Mesenchymal stem cell (in vitro differentiated cells and primary cell): ENCODE data around the gene SOX18.

Experiments used
- DNase-seq: peaks from one replicate; pipeline ENCODE4 v3.0.0-alpha.2; 2013
- H2AFZ ChIP-seq: one replicate; pipeline ENCODE4 v1.6.1; 2013; ENCODE audit warnings: low read depth, mild to moderate bottlenecking, control low read depth, inconsistent platforms, low read length, moderate library complexity
- H2AK5ac ChIP-seq: 2 replicates; pipeline ENCODE4 v1.6.1; 2013; ENCODE audit warnings: low read length, moderate library complexity, mild to moderate bottlenecking, inconsistent platforms; ENCODE audit not compliant: severe bottlenecking
- H2BK120ac ChIP-seq: one replicate; pipeline ENCODE4 v1.6.1; 2013; ENCODE audit warnings: low read depth, mild to moderate bottlenecking, inconsistent platforms, low read length, moderate library complexity
- H2BK12ac ChIP-seq, 2 experiments: one replicate each; pipeline ENCODE4 v1.6.1; 2013; ENCODE audit warnings: inconsistent platforms in 2 of 2, low read length in 2 of 2, mild to moderate bottlenecking in 2 of 2, moderate library complexity in 2 of 2, control low read depth in 1 of 2
- H2BK15ac ChIP-seq: one replicate; pipeline ENCODE4 v1.6.1; 2013; ENCODE audit warnings: mild to moderate bottlenecking, low read depth, inconsistent platforms; ENCODE audit not compliant: poor library complexity, severe bottlenecking
- H2BK5ac ChIP-seq: 2 replicates; pipeline ENCODE4 v1.6.1; 2013; ENCODE audit warnings: low read depth, mild to moderate bottlenecking, low read length, control low read depth, inconsistent platforms; ENCODE audit not compliant: poor library complexity, severe bottlenecking
- H3K14ac ChIP-seq, 2 experiments: one replicate each; pipeline ENCODE4 v1.6.1; 2013; ENCODE audit warnings: inconsistent platforms in 2 of 2, low read length in 2 of 2, control low read depth in 1 of 2, mild to moderate bottlenecking in 1 of 2, moderate library complexity in 1 of 2
- H3K18ac ChIP-seq, 2 experiments: one replicate each; pipeline ENCODE4 v1.6.1; 2013; ENCODE audit warnings: inconsistent platforms in 2 of 2, low read length in 2 of 2, control low read depth in 1 of 2, low read depth in 1 of 2, mild to moderate bottlenecking in 1 of 2
- H3K23ac ChIP-seq, 2 experiments: one replicate each; pipeline ENCODE4 v1.6.1; 2013; ENCODE audit warnings: inconsistent platforms in 2 of 2, low read length in 2 of 2, mild to moderate bottlenecking in 2 of 2, moderate library complexity in 2 of 2, control low read depth in 1 of 2
- H3K27ac ChIP-seq: 2 replicates; pipeline ENCODE4 v1.5.1; 2013; ENCODE audit warnings: mild to moderate bottlenecking, moderate library complexity, low read length, control low read depth, inconsistent platforms; ENCODE audit not compliant: poor library complexity, severe bottlenecking
- H3K27me3 ChIP-seq, 2 experiments: 2 replicates each; pipeline versions ENCODE4 v1.6.1 to v1.7.0; 2013; ENCODE audit warnings: low read length in 2 of 2, mild to moderate bottlenecking in 2 of 2, moderate library complexity in 2 of 2, control low read depth in 1 of 2, inconsistent platforms in 1 of 2; ENCODE audit not compliant: control insufficient read depth in 1 of 2, insufficient read depth in 1 of 2
- H3K36me3 ChIP-seq, 2 experiments: 2 replicates each; pipeline versions ENCODE4 v1.6.1 to v1.7.0; 2013; ENCODE audit warnings: low read length in 2 of 2, control low read depth in 1 of 2, inconsistent platforms in 1 of 2, low read depth in 1 of 2, mild to moderate bottlenecking in 1 of 2; ENCODE audit not compliant: insufficient read depth in 2 of 2, control insufficient read depth in 1 of 2
- H3K4ac ChIP-seq, 2 experiments: one replicate each; pipeline ENCODE4 v1.6.1; 2013; ENCODE audit warnings: inconsistent platforms in 2 of 2, low read length in 2 of 2, mild to moderate bottlenecking in 2 of 2, moderate library complexity in 2 of 2, control low read depth in 1 of 2, low read depth in 1 of 2
- H3K4me1 ChIP-seq: 2 replicates; pipeline ENCODE4 v1.6.1; 2013; ENCODE audit warnings: low read depth, low read length, control low read depth; ENCODE audit not compliant: control insufficient read depth, insufficient read depth
- H3K4me2 ChIP-seq: 2 replicates; pipeline ENCODE4 v1.6.1; 2013; ENCODE audit warnings: low read length, mild to moderate bottlenecking, inconsistent platforms; ENCODE audit not compliant: poor library complexity, severe bottlenecking
- H3K4me3 ChIP-seq, 2 experiments: 2 replicates each; pipeline versions ENCODE4 v1.5.1 to v1.7.0; 2013; ENCODE audit warnings: low read length in 2 of 2, mild to moderate bottlenecking in 2 of 2, control low read depth in 1 of 2, low read depth in 1 of 2; ENCODE audit not compliant: insufficient read depth in 1 of 2
- H3K79me1 ChIP-seq: replicated peaks from 2 replicates; pipeline ENCODE4 v1.6.1; 2013; ENCODE audit warnings: mild to moderate bottlenecking, control low read depth, low read length, inconsistent platforms; ENCODE audit not compliant: poor library complexity, severe bottlenecking
- H3K9ac ChIP-seq: 2 replicates; pipeline ENCODE4 v1.7.0; 2013; ENCODE audit warnings: mild to moderate bottlenecking, low read length, moderate library complexity
- H3K9me3 ChIP-seq: 2 replicates; pipeline ENCODE4 v1.7.0; 2013; ENCODE audit warnings: mild to moderate bottlenecking, low read length; ENCODE audit not compliant: control insufficient read depth
- H4K8ac ChIP-seq: one replicate; pipeline ENCODE4 v1.6.1; 2013; ENCODE audit warnings: inconsistent platforms, mild to moderate bottlenecking, low read length, moderate library complexity
- H4K91ac ChIP-seq: one replicate; pipeline ENCODE4 v1.6.1; 2013; ENCODE audit warnings: mild to moderate bottlenecking, low read length, inconsistent platforms
- WGBS: methylation state at CpG from one replicate; pipeline ENCODE4 v1.1.7; 2013; ENCODE audit warnings: mixed read lengths; 5-methylcytosine and 5-hydroxymethylcytosine counted together

The SOX18 gene

GRCh38 chr20:64032706-64033624 lies 16.5 kb downstream of the SOX18 start:
- H3K4me1 ChIP-seq = peaks cover 19% of the 10 kb centered on the region
- H3K4me3 ChIP-seq = no peak overlapping the region
- H3K36me3 ChIP-seq = peaks cover 68 to 76% of the 10 kb centered on the region in 2 experiments
- no peak overlapping the region for H4K8ac ChIP-seq
- no peak overlapping the region for H2AK5ac ChIP-seq
- no peak overlapping the region for H3K23ac ChIP-seq
- no peak overlapping the region for H3K18ac ChIP-seq
- H2BK12ac ChIP-seq = no peak overlapping the region
- H3K27me3 ChIP-seq = peaks cover 9 to 18% of the 10 kb centered on the region in 2 experiments
- no peak overlapping the region for H3K14ac ChIP-seq
- no peak overlapping the region for H2BK5ac ChIP-seq
- H3K27ac ChIP-seq = no peak overlapping the region
- H2BK15ac ChIP-seq = no peak overlapping the region
- 94% methylated on average over 31 of the region's 31 CpGs for WGBS
- peaks cover 7% of the 10 kb centered on the region for H3K79me1 ChIP-seq
- H2AFZ ChIP-seq = no peak overlapping the region
- no peak overlapping the region for H3K9ac ChIP-seq
- no peaks in the 10 kb centered on the region for H3K9me3 ChIP-seq
- H4K91ac ChIP-seq = no peak overlapping the region
- H3K4ac ChIP-seq = no peak overlapping the region
- no peak for DNase-seq
- H2BK120ac ChIP-seq = no peak overlapping the region
- H3K4me2 ChIP-seq = no peak overlapping the region

- Histone ChIP-seq H3K4me1 (peaks cover 10% of the 10 kb centered on the region), H2AFZ (no peak overlapping the region), H2BK120ac (no peak overlapping the region), H3K18ac (no peak overlapping the region), H2BK5ac (no peak overlapping the region), H2BK12ac (no peak overlapping the region), H3K27ac (no peak overlapping the region), H3K9ac (no peak overlapping the region), H3K79me1 (peaks cover 15% of the 10 kb centered on the region), H3K14ac (no peak overlapping the region), H3K4me3 (no peak overlapping the region), H2BK15ac (no peak overlapping the region), H3K27me3 (peaks cover 0 to 7% of the 10 kb centered on the region in 2 experiments), H4K8ac (no peak overlapping the region), H2AK5ac (no peak overlapping the region), H4K91ac (no peak overlapping the region), H3K4me2 (no peak overlapping the region), H3K36me3 (peaks cover 79 to 87% of the 10 kb centered on the region in 2 experiments), H3K9me3 (no peaks in the 10 kb centered on the region), H3K23ac (no peak overlapping the region), H3K4ac (no peak overlapping the region)
- WGBS = 95% methylated on average over 18 of the region's 19 CpGs
- no peak for DNase-seq
Measured at GRCh38 chr20:64031822-64032314, 17.6 kb downstream of the SOX18 start.

- Histone ChIP-seq H4K91ac (no peak overlapping the region), H3K27ac (no peak overlapping the region), H3K4me2 (no peak overlapping the region), H3K9me3 (no peaks in the 10 kb centered on the region), H2AFZ (no peak overlapping the region), H3K23ac (no peak overlapping the region), H2BK120ac (no peak overlapping the region), H3K4me3 (no peak overlapping the region), H3K79me1 (peaks cover 16% of the 10 kb centered on the region), H4K8ac (no peak overlapping the region), H3K36me3 (peaks cover 90 to 92% of the 10 kb centered on the region in 2 experiments), H3K4ac (no peak overlapping the region), H3K27me3 (no peaks in the 10 kb centered on the region), H3K9ac (no peak overlapping the region), H2BK5ac (no peak overlapping the region), H2BK15ac (no peak overlapping the region), H3K18ac (no peak overlapping the region), H3K14ac (no peak overlapping the region), H3K4me1 (no peaks in the 10 kb centered on the region), H2AK5ac (no peak overlapping the region), H2BK12ac (no peak overlapping the region)
- 94% methylated on average over 19 of the region's 20 CpGs for WGBS
- DNase-seq = no peak
Measured at GRCh38 chr20:64030371-64031134, 18.9 kb downstream of the SOX18 start.
